Ecto neural progenitor cell (in vitro differentiated cells): Measurements from ENCODE around the gene TPPP3.

Experiments used
- DNase-seq: peaks from one replicate; pipeline ENCODE4 v3.0.0-alpha.2; 2018; ENCODE audit warnings: low spot score

The TPPP3 gene

DNA sequence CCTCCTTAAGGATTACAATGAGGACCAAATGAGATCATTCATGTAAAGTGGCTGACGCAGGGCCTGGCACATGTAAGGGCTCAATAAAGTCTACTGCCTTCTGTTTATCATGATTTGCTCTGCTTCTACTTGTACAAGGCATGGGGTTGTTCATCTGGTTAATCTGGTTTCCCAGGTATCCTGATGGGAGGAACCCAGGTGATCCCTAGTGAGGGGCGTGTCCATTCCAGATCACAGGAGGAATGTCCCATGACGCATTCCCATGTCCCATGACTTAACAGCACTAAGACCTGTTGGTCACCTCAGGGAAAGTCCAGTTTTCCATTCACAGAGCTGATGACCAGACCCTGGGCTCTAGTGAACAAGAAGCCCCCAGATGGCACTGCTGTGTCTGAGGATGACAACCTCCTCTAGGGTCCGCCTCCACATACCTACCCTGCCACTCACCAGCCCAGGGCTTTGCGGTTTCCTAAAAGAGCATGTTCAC, 11.5 kb upstream of the TPPP3 start:
- peak; percentile 46 for DNase-seq

- peak; percentile 42 for DNase-seq
Observed at GRCh38 chr16:67403976-67404555, 10.8 kb upstream of the TPPP3 start.

DNA sequence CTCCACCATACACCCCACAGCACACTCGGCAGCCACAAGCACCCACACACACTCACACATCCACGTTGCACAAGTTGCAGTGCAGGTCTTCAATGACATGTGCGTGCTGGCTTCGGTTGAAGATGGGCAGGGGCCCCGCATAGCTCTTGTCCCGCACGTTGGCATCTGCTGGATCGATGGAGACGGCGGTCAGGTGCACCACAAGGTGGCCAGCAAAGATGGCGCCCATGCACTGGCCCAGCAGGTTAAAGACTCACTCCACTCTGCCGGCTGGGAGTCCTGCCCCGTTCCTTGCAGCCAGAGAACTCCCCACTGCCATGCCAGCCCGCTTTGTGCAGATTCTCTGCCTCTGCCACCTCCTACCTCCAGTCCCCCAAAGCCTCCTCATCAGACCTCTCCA, 7.6 kb upstream of the TPPP3 start:
- DNase-seq, result no peak

DNA sequence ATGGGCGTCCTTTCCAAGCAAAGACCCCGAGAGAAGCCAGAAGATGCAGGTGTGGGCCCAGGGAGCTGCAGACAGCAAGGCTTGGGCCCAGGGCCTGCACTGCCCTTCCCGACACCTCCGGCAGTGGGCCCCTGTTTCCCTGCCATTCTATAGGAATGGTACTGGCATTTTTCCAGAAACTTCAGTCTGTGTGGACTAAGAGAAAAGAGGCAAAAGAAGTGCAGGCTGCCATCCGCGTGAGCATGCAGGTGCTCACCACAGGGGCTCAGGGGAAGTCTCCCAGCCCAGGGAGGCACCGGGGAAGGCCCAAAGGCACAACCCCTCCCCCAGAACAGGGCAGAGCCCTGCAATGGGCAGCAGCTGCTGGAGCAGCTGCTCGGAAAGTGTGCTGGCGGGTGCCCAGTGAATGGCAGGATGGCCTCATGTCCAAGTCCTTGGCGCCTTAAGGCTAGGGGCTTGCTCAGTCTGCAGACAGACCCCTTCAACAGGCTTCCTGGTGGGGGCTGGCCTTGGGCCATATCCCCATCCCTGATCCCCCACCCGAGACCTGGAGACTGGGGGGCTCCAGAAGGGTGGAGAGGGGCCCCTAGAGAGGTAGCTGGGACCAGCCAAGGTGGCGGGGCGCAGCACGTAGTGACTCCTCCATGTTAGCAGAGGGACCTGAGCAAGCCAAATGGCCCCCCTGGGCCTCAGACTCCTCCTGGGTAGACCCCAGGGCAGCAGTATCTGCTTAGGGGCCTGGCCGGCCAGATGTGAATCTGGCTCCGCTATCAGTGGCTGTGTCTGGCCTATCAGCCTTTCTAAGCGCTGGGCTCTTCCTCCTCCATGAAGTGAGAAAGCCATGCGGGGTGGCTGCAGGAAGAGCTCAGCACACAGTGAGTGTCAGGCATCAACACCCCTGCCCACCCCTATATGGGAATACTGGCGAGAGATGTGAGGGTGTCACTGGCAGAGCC, 6.7 kb upstream of the TPPP3 start:
- no peak for DNase-seq

DNA sequence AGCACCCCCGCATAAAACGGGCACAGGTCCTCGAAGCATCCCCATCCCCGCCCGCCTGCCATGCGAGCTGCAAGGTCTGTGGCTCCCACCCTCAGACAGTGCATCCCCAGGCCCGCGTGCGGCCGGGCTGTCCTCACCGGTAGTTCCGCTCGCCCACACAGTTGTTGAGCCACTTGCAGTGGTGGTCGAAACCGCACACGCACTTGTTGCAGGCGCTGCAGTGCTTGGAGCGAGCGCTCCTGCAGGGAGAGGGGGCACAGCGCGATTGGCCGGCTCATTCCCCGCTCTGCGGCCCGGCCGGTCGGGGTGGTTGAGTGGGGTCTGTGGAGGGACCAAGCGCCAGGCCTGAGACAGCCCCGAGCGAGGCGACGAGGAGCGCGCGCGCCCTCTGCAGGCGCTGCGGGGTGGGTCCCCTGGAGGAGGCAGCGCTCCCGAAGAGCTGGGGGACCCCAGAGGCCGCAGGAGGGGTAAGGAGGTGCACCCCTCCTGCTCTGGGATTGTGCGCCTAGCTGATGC, 6.0 kb upstream of the TPPP3 start:
- peak; percentile 89 for DNase-seq

- DNase-seq, result no peak
Observed at GRCh38 chr16:67398546-67399217, 5.4 kb upstream of the TPPP3 start.

GRCh38 chr16:67397812-67398545, 4.7 kb upstream of the TPPP3 start:
- DNase-seq, result no peak

GRCh38 chr16:67397036-67397801, 3.9 kb upstream of the TPPP3 start:
- DNase-seq, result no peak

DNA sequence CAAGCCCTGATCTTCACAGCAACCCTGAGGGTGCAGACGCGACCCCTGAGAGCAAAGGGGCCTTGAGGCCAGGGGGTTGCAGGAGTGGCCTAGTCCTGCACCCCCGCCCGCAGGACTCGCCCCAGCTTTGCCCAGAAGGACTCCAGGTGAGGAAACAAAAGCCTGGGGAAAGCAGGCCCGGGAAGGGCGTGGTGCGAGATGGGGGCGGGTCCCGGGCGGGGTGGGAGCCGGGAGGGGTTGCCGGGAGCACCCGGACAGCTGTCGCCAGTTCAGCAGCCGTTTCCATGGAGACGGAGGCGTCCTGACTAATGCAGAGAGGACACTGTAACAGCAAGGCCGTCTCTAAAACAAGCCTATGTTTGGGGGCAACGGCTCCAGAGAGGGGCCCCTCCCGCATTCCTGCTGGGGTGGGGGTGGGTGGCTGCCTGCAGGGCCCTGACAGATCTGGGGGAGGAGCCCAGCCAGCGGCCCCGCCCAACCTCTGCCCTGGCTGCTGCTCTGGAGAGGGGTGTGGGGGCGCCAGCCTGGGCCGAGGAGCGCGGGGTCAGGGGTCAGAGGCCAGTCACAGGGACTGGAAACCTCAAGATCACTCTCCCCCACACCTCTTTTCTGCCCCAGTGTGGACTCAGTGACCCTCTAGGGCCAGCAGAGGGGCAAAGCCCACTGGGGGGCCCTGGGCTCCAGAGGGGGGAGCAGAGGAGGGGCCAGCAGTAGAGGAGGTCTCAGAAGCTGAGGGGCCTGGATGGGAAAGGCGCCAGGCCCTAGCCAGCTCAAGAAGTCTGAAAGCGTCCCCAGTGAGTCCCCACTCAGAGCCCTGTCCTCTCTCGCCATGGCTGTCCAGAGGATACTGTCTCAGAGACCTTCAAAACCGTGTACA, 3.1 kb upstream of the TPPP3 start:
- peak; percentile 93 for DNase-seq

DNA sequence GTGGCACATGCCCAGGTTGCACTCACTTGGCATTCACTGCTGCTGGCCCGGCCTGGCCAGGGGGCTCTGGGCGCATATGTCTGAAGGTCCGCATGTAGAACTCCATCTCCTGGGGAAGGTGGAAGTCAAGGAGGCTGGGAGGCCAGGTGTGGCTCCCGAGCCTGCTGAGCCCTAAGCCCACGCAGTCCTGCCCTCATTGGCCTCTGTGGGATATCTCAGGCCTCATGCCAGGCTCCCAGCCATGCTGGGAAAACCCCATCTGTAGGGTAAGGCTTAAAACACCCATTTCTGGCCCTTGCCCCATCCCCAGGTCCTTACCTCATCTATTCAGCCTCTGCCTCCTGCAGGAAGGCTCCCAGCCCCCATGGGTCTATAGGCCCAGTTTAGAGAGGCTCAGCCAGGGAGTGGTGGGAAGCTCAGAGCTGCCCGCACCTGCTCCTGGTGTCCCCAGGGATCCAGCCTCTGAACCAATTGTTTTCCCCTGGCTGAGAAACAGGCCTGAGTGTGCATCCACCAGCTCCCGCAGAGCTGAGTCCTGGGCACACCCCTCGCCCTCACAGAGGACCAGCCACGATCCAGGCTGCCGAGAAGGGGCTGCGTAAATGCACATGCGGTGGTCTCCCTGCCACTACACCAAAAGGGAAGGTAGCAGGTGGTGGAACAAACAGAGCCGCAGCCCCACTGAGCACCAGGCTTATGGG, 2.3 kb upstream of the TPPP3 start:
- peak; percentile 64 for DNase-seq

- no peak for DNase-seq
Observed at GRCh38 chr16:67395105-67395457, 1.8 kb upstream of the TPPP3 start.

GRCh38 chr16:67394155-67395104, 1.1 kb upstream of the TPPP3 start:
- DNase-seq, result peak; percentile 71

DNA sequence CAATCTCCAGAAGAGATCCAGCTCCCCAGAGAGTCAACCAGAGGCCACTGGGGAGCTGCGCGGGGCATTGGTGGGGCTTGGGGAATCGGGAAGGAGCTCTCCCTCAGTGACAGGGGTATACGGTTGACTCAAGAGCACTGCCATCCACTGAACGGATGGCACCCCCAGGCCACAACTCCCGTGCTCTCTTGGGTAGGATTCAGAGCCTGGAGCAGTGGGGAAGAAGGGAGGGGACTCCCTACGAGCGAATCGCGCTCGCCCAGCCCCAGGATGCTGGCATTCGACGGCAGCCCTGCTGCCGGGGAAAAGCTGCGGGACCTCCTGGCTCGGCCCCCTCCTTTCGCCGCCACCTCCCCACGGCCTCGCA, 473 bp upstream of the TPPP3 start:
- no peak for DNase-seq

DNA sequence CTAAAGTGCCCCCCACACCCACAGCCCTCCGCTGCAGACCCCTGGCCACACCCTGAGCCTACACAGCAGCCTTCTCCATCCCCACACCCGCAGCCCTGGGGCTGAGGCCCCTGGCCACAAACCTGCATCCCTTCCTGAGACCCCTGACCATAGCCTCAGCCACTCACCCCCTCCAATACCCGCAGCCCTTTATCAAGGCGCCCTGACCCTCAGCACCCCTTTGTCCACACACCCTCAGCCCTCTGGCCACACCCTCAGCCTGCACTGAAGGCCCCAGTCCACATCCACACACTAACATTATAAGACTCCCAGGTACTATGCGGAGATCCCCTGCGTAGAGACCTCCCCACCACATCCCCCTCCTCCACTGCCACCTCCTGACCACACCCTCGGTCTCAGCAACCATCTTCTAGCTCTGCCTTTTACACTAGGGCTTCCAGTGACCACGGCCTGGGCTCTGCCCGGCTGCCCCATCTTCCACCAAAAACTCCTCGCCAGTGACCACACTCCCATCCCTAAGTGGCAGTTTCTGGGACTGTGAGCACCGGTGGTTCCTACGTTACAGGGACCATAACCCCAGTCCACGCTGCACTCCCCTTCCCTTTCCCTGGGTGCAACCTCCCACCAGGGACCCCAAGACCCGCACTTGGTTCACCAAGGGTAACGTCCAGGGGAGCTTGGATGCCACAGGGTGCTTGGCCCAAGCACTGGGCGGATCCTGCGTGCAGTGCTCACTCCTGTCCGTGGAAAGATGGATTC, 818 bp downstream of the TPPP3 start:
- DNase-seq, result no peak

DNA sequence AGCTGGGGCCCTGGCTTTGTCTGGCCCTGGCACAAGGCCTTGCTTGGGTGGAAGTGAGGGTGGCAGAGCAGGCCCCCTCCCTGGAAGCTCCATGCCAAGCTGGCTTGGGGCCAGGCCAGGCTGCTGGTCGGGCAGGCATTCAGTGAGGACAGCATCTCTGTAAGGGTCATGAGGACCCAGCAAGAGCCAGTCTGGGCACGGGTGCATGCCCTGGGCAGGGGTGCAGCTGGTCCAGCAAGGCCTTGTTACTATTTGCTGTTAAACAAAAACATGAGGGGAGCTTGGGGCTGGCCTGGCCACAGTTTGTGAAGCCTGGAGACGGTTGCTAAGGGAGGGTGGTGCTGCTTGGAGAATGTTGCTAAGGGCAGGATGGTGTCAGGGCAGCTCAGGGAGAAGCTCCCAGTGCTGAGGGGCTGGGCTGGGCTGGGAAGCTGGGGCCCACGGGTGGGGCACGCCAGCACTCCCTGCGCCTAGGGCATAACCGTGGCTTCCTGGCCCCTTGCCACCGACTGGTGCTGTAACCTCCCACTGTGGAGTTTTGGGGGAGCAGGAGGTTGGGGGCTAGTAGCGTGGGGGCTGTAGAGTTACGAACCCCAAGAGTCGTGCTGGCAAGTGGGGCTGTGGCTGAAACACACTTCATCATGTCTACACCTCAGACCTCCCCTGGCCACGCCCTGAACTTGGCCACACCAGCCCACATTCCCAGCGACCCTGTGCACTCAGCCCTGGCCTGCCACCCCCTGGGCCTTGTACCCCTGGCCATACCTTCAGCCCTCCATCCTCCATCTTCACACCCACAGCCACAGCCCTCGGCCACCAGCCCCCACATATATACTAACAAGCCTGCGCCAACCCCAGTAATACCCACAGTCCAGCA, 1.6 kb downstream of the TPPP3 start:
- DNase-seq, result peak; percentile 39

DNA sequence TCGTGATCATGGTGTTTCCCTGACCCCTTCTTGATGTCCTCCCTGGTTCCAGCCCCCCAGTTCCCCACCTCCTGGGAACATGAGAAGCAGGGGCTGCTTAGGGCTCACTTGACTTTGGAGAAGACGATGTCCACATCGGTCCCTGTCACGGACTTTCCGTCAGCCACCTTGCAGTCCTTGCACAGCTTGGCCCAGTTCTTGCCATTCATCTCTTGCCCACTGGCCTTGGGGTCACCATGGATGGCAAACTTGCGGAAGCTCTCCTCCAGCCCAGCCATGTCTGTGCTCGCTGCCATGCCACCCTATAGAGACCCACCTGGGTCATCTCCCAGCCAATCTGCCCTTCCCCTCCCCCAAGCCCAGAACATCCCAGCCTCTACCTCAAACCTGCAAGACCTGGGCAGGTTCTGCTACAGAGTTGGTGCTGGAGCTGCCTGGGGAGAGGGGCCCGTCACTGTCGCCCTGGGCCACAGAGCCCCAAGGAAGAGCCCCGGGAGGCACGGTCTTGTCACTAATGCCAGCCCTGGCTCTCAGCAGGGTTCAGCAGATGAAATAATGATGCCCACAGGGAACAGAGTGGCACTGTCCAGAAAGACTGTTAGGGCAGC, 2.4 kb downstream of the TPPP3 start:
- DNase-seq, result no peak
